ENCODE results near the gene MRC1.

MRC1 gene

GRCh38 chr10:17808971-17809841 lies at the start of gene MRC1:
TSS of gene MRC1 (plus strand) at chr10:17809348. CDS start at chr10:17809466, 118 bp downstream.
- DNase-seq: no peak

GRCh38 chr10:17764142-17764541 lies 45.0 kb upstream of the MRC1 start:
- no peak for DNase-seq

DNA sequence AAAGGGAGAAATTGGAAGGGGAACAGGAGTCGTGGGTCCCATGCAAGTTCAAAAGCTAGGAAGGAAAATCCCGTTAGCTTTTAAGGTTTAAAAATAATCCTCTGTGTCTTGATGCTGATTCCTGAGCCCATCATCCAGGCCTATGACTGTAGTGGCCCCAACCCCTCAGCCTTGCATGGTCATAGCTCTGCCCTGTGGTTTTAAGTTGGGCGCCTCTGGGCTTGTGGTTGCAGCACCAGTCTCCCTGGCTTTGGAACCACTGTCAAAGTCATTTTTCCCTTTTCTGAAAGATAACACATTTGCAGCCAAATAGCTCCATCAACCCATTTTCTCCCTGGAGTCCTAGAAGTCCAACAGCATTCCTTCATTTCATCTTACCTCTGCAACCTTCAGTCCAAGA lies 43.5 kb upstream of the MRC1 start:
- no peak for DNase-seq

- DNase-seq: no peak
Observed at GRCh38 chr10:17766731-17767130, 42.4 kb upstream of the MRC1 start.

DNA sequence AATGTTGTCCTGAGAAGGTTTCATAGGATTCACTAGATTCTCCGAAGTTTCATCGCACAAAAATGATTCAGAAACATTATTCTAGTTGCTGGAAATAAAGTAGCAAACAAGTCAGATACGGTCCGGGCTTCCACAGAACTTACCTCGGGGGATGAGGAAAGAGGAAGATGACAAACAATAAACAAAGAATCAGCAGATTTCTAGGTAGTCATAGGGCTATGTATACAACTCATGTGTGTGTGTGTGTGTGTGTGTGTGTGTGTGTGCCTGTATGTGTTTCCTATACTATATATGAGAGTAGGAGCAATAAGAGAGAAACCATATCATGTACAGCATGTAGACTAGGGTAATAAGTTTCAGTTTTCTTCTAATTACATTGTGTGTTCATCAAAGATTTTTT lies 40.7 kb upstream of the MRC1 start:
- DNase-seq: no peak

DNA sequence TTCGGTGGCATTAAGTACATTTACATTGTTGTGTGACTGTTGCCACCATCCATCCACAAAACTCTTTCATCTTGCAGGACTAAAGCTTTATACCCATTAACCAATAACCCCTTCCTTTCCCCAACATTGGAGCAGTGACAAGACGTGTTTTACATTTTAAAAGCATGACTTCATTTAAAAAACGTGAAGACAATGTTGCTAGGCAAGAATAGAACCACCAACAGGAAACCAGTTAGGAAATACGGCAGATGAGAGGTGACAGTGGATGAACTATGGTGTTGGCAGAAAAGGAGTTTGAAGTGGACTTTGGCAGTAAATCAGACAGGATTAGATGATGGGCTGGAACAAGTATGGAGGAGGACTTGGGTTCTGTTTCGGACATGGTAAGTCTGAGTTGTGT lies 40.2 kb upstream of the MRC1 start:
- DNase-seq: no peak

DNA sequence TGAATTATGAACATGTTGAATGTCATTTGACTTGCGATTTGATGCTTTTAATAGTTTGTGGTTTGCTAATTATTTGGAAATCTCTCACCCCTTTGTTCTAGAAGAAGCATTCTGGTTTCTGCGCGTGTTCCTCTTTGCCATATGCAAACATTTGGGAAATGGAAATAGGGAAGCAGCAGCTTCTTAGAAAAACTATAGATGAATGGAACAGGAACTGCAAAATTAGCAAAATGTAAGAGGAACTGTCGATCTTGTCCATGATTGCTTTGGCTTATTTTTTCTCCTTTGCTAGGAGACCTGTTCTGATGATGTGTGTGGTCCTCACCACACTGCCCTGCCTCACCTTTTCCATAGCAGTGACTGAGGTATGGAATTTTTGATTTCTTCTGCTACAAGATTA lies 38.1 kb upstream of the MRC1 start:
- DNase-seq: no peak

GRCh38 chr10:17779784-17780183 lies 29.4 kb upstream of the MRC1 start:
- no peak for DNase-seq

GRCh38 chr10:17780727-17781126 lies 28.4 kb upstream of the MRC1 start:
- no peak for DNase-seq

GRCh38 chr10:17781856-17782255 lies 27.3 kb upstream of the MRC1 start:
- no peak for DNase-seq

GRCh38 chr10:17782921-17783665 lies 26.1 kb upstream of the MRC1 start:
- no peak for DNase-seq

- DNase-seq: no peak
Observed at GRCh38 chr10:17783751-17784150, 25.4 kb upstream of the MRC1 start.

DNA sequence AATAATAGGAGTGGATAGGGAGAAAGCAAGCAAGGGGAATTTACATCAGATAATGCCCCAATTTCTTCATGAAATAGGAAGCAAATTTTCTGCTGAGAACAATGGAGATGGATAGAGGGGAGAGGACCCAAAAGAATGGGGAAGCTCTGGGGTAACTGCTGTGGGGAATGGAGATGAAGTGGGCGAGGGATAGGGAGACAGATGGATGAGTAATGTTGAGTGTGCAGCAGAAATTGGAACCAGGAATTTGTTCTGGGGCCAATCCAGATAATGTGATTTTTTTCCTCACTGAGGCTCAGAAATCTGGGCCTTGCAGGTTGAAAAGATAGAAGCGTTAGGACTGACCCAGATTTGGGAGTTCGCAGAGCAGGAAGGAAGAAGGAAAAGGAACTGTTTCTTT lies 24.5 kb upstream of the MRC1 start:
- peak in 1 of 2 experiments; percentile 7 for DNase-seq

DNA sequence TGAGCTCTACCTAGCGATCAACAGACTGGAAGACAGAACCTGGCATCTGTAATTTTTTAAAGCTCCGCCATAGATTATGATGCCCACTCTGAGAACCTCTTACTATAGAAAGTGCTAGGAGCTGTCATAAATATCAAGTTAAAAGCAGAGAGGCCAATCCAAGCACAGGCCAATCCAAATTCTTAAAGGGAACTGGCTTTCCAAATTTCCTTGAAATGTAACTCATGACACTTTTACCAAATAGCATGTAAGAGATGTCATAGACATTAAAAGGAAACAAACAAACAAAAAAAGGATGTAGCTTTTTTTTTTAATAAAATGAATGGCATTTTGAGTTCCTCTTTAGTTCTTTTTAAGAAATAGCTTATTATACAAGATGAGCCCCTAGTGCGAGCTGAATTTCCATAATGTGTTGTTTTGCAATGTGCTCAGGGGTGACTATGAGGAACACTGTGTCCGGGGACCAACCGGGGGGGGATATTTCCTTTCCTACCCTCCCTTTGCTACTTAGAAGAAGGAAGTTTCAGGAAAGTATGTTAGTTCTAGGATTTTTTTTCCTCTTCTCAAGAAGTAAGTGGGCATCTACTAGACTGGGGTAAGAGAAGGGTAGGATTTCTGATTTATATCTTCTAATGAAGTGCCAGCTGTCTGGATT lies 23.7 kb upstream of the MRC1 start:
- DNase-seq: peak in 1 of 2 experiments; percentile 32

GRCh38 chr10:17787087-17787961 lies 21.8 kb upstream of the MRC1 start:
- DNase-seq: peak in 1 of 2 experiments; percentile 25

DNA sequence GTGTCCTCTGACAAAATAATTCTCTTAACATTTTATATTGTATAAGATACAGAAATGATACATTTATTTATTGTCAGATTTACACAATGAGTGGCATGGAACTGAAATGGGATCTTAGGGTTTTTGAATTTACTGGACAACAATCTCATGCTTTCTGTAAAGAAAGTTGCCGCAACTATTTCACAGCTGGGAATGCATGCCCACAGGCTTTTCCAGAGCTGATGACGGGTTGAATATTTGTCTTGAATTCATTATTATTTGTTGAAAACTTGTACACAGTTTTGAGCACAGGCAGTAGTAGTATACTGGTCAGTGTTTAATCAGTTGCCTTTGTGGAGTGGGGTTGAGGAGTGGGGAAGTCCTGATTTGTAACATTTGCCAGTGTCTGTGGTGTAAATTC lies 20.5 kb upstream of the MRC1 start:
- no peak for DNase-seq

DNA sequence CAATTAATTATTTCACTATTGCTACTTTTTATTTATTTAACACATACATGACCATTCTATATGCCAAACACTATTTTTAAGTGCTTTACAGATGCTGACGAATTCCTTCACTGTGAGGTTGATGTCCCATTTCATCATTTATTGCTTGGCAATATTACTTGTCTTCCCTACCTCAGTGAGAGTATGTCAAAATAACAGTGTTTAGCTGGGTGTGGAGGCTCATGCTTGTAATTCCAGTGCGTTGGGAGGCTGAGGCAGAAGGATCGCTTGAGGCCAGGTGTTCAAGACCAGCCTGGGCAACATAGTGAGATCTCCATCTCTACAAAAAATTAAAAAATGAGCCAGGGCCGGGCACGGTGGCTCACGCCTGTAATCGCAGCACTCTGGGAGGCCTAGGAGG lies 19.8 kb upstream of the MRC1 start:
- no peak for DNase-seq

- no peak for DNase-seq
Observed at GRCh38 chr10:17790651-17791050, 18.5 kb upstream of the MRC1 start.

DNA sequence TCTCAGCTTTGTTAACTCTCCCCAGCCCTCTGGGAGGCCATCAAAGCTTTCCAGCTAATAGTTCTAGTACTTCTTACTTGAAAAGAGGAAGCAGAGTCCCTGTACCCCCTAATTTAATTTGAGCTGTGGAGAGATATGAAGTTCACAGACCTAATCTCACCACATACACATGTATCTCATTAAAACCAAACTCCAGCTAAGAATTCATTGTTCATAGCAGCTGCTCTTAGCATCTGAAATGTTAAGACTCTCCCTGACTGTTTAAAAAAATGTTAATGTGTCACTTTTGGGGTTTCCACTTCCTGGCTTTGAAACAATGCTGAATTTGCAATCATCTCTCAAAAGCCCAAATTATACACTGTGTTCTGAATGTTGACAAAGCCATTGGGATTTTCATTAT lies 16.2 kb upstream of the MRC1 start:
- DNase-seq: no peak

GRCh38 chr10:17793823-17794644 lies 15.1 kb upstream of the MRC1 start:
- DNase-seq: no peak

DNA sequence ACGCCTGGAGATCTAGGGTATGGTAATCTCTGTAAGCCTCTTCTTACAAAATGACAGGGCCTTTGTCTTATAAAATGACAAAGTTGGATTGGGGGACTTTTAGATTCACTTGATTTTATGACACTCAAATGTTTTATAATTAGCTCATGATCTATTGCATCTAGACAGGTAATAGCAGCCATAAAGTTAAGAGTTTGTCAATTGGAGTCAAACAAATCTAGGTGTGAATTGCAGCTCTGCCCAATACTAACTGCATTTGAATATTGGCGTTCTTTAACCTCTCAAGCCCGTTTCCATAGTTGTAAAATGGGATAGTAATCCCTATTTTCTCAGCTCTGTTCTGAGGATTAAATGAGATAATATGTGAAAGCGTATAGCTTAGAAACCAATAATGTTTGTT lies 14.1 kb upstream of the MRC1 start:
- no peak for DNase-seq
